ENCODE measurements around the gene SPAG9.

Gene SPAG9

GRCh38 chr17:51036084-51036483, 84.6 kb downstream of the SPAG9 start:
- DNase-seq = no peak

- no peak for DNase-seq
Measured at GRCh38 chr17:51035431-51035830, 85.2 kb downstream of the SPAG9 start.

- no peak for DNase-seq
Measured at GRCh38 chr17:51034800-51035199, 85.9 kb downstream of the SPAG9 start.

- DNase-seq = no peak
Measured at GRCh38 chr17:51032850-51033249, 87.8 kb downstream of the SPAG9 start.

GRCh38 chr17:51029568-51030463, 90.9 kb downstream of the SPAG9 start:
- no peak for DNase-seq

DNA sequence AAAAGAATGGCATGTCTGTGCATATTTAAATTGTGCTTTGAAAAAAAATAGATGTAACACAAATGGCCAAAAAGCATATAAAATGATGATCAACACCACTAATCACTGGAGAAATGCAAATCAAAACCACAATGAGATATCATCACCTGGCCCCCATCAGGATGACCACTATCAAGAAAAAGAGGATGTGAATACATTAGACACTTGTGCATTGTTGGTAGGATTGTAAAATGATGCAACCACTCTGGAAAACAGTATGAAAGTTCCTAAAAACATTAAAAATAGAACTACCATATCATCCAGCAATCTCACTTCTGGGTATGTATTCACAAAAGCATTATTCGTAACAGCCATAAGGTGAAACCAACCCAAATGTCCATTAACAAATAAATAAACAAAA, 91.5 kb downstream of the SPAG9 start:
- DNase-seq = no peak

GRCh38 chr17:51028176-51028863, 92.3 kb downstream of the SPAG9 start:
- no peak for DNase-seq

DNA sequence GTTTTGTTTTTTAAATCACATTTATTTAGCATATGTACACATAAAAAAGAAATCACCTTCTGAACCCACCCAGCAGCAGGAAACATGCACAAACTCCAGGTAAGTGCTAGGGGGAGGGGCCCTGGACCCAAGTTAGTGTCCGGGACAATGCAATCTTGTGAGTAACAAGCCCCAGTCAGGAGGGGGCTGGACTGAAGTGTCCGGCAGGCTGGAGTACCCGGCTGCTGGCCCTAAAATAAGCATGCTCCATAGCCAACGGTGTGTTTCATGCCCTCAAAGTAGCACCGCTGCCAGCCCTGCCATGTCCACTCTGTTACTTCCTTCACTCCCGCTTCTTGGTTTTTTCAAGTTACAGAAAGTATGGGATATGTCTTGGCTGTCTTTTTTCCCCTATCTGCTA, 102.1 kb downstream of the SPAG9 start:
- no peak for DNase-seq

DNA sequence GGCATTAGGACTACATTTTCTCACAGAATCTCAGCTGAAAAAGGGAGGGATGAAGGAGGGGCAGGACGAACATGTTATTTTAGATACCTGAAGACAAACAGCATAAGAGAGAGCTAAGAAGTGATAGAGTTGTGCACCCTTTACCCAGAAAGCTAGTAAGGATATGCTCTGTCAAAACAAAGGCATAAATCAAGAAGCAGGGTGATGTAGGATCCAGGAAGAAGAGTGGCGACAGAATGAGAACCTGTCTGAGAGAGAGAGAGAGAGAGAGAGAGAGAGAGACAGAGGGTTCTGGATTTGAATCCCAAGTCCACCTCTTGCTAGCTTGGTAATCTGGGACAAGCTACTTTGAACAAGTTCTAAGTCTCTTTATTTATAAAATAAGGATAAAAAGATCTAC, 103.4 kb downstream of the SPAG9 start:
- no peak for DNase-seq

DNA sequence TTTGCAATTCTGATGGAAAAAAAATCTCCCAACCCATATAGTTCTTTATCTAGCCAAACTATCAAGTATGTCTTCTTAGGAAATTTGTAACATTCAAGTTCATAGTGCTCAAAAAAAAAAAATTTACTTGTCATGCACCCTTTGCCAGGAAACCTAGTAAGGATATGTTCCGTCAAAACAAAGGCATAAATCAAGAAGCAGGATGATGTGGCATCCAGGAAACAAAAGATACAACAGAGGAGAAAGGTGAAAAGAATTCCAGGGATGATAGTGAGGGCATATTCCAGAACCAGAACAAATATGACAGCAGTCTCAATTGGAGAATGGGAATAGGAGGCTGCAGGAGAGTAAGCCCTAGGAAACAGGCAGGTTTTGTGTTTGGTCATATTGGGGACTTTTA, 104.6 kb downstream of the SPAG9 start:
- DNase-seq = no peak

- DNase-seq = no peak
Measured at GRCh38 chr17:51015145-51015558, 105.5 kb downstream of the SPAG9 start.

- no peak for DNase-seq
Measured at GRCh38 chr17:51014129-51014528, 106.5 kb downstream of the SPAG9 start.

DNA sequence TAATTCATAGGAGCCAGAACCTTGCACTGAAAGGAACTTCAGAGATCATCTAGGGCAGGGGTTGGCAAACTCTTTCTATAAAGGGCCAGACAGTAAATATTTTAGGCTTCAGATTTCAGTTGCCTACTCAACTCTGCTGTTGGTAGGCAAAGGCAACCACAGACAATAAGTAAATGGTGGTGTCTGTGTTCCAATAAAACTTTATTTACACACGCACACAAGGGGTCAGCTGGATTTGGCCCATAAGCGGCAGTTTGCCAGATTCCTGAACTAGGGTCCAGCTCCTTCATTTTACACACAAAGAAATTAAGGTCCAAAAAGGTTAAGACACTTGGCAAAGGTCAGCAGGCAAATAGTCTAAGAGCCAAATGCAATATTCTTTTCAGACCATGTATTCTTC, 107.3 kb downstream of the SPAG9 start:
- no peak for DNase-seq

GRCh38 chr17:51012538-51012937, 108.1 kb downstream of the SPAG9 start:
- DNase-seq = no peak

GRCh38 chr17:51010173-51010675, 110.4 kb downstream of the SPAG9 start:
- DNase-seq = no peak

- DNase-seq = no peak
Measured at GRCh38 chr17:51006601-51007000, 114.1 kb downstream of the SPAG9 start.

DNA sequence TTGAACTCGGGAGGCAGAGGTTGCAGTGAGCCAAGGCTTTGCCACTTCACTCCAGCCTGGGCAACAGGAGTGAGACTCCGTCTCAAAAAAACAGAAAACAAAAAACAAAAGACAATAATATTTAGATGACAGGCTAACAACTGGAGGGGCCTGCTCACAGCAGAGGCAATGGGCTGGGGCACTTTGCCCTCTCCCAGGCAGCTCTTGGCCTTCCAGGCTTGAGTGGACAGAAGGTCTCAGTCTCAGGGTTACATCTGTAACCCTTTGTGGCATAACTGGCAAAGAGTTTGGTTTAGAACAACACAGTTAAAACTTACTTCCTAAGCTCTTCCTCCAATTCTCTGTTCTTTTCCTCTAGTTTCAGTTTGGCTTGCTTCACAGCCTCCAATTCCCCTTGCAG, 114.9 kb downstream of the SPAG9 start:
- no peak for DNase-seq

DNA sequence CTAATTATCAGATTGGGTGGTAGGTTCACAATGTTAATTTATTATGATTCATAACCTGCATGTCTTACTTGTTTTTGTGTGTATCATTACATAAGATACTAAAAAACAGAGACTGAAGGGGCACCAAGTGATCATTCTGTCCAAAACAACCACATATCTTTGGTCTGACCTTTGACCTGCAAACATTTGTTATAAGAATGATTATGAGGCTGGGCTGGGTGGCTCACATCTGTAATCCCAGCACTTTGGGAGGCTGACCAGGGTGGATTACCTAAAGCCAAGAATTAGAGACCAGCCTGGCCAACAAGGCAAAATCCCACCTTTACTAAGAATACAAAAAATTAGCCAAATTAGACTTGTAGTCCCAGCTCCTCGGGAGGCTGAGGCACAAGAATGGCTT, 116.4 kb downstream of the SPAG9 start:
- no peak for DNase-seq

DNA sequence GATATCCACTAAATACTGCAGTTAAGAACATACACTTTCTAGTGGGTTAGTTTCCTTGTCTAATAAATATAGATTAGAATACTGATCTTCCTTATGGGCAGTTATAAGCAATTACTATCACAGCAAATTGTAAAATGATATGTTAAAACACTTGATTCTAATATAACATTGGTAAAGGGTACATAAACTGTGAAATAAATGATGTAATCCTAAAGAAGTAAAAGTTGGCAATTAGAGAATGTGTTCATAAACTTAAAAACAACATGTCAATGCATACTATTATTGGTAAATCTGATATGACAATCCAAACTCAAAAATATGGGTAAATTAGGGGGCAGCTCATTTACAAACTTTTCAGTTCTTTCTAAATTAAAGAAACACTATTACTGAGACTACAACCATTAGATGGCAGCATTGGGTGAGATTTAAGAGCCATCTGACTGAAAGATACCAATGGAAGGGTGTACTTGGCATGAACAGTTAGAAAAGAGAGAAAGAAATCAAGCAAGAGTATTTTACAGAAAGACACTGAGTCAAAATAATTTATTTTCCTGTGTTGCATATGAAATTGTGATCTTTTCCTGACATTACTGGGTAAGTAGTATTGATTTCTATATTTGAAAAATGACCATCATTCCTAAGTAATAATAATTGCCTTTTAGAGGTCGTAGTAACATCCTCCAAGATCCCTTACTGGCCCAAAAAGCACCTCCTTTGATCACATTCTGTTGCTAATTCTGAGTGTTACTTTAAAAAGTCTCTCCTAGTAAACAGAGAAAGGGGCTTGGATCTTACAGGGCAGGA, 119.6 kb downstream of the SPAG9 start:
- peak; percentile 50 for DNase-seq

DNA sequence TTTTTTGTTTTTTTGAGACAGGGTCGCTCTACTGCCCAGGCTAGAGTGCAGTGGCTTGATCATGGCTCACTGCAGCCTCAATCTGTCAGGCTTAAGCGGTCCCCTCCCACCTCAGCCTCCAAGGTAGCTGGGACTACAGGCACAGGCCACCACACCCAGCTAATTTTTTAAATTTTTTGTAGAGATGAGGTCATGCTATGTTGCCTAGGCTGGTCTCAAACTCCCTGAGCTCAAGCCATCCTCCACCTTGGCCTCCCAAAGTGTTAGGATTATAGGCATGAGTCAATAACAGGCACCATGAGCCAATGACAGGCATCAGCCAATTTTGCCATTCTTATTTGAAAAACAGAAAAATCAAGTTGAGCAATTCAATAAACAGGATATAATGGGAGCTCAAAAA, 125.0 kb downstream of the SPAG9 start:
- no peak for DNase-seq

GRCh38 chr17:50993544-50993943, 127.1 kb downstream of the SPAG9 start:
- no peak for DNase-seq

DNA sequence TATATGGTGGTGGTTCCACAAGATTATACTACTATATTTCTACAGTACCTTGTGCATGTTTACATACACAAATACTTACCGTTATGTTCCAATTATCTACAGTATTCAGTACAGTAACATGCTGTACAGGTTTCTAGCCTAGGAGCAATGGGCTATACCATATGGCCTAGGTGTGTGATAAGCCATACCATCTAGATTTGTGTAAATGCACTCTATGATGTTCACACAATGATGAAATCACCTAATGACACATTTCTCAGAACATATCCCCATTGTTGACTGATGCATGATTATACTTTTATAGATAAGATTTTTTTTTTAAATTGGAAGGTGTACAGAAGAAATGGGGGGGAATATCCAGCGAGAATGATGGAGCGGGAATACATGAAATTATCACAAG, 131.5 kb downstream of the SPAG9 start:
- DNase-seq = no peak

DNA sequence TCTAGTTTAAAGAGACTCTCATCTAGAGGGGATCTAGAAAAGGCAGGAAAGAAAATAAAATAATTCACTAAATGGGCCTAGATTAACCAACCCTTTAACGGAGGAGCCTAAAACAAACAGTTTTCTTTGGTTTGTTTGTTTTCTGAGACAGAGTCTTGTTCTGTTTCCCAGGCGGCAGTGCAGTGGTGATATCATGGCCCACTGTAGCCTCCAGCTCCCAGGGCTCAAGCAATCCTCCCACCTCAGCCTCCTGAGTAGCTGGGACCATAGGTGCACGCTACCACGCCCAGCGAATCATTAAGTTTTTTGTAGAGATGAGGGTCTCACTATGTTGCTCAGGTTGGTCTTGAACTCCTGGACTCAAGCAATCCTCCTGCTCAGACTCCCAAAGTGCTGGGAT, 132.2 kb downstream of the SPAG9 start:
- no peak for DNase-seq
